Right kidney (tissue), 1 donor: ENCODE data around the gene FAM193A.
"Not testable (repeated sequence)": the region's sequence is repeated elsewhere in the genome, so short reads cannot be mapped to it uniquely, and the experiment has no call there.

Source experiments
- DNase-seq: peaks from one replicate; pipeline ENCODE4 v3.0.0-alpha.2; 2016

Gene FAM193A

DNA sequence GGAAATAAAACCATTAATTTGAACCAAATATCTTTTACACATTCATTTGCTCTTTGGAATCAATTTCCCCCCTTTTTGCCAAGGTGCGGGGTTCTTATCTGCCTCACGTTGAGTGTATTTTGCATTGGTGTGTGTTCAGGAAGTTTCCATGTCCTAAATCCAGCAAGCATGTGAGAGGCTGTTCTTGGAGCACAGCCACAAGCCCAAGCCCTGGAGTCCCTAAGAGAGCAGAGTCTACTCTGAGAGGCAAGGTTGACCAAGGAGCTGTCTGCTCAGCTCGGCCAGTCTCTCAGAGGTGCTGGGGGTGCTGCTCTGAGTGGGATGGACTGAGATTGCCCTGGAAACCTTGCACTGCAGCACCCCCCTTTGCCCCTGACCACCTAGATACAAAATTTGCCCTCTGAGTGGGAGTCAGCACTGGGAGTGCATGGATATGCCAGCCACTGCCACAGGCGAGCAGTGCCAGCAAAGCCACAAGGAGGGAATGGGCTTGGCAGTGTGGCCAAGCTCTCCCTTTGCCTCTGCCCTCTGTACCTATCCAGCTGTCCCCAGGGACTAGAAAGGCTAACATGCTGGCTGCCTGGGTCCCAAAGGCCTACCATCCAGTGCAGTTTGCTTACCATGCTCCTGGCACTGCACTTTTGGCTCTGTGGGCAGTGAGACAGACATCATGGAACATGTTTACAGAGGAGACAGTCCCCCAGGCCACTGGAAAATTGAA, 20.5 kb upstream of the FAM193A start:
- no peak for DNase-seq

GRCh38 chr4:2516635-2517034, 19.8 kb upstream of the FAM193A start:
- no peak for DNase-seq

- no peak for DNase-seq
These were observed 9.9 kb upstream of the FAM193A start for GRCh38 chr4:2526559-2526958.

- DNase-seq = no peak
These were observed 1.5 kb upstream of the FAM193A start for GRCh38 chr4:2534904-2535375.

- DNase-seq = peak; percentile 85
These were observed 863 bp upstream of the FAM193A start for GRCh38 chr4:2535376-2536192.

DNA sequence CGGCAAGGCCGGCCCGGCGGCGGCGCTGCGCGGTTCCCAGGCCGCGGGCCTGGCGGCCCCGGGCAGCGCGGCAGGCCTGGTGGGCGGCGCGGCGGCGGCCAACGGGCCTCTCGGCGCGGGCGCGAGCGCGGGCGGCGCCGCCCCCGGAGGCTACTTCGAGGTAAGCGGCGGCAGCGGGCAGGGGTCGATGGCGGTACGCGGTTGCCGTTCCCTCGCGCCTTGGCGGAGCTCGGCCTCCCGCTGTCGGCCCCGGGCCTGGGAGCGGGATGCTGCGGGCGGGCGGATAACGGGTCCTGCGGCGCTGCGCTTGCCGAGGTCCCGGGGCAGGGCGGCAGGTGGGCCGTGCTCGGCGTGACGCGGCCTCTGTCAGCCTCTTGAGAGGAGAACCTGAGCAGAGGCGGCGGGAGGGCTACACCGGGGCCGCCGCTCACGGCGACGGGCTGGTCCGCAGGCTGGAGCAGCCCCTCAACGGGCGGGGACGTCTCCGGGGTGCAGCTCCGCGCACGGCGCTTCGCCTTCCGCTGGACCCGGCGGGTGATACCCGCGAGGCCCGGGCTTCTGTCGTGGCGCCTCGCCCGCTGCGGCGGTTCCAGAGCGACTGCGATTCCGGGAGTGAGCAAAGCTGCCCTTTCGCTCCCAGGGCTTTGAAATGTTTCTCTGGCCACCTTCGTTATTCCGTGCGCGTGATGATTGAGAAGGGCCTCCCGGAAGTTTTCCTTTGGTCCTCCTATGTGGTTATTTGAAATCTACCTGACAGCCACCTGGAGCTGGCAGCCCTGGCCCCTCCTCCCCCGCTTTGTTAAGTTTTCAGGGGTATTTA, 774 bp downstream of the FAM193A start:
- DNase-seq = peak; percentile 90

DNA sequence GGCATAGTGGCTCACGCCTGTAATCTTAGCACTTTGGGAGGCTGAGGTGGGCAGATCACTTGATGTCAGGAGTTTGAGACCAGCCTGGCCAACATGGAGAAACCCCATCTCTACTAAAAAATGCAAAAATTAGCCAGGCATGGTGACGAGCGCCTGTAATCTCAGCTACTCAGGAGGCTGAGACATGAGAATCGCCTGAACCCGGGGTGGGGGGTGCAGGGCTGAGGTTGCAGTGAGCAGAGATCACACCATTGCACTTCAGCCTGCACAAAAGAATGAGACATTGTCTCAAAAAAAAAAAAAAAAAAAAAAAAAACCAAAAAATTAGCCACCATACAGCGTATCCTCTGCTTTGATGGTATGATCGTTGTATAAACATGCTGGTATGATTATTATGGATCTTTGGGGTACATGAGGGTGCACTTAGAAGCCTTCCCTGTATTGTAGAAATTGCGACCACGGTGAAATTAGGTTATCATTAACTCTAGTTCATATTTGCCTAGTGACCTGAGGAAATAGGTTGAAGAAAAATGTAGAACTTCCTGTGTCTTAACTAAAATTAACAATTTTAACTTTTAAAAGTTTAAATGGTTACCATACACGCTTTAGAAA, 7.2 kb downstream of the FAM193A start:
- DNase-seq = not testable (repeated sequence)

GRCh38 chr4:2545321-2546013, 9.0 kb downstream of the FAM193A start:
- no peak for DNase-seq

GRCh38 chr4:2546286-2546823, 9.9 kb downstream of the FAM193A start:
- no peak for DNase-seq

- not testable (repeated sequence) for DNase-seq
These were observed 10.7 kb downstream of the FAM193A start for GRCh38 chr4:2546961-2547691.

DNA sequence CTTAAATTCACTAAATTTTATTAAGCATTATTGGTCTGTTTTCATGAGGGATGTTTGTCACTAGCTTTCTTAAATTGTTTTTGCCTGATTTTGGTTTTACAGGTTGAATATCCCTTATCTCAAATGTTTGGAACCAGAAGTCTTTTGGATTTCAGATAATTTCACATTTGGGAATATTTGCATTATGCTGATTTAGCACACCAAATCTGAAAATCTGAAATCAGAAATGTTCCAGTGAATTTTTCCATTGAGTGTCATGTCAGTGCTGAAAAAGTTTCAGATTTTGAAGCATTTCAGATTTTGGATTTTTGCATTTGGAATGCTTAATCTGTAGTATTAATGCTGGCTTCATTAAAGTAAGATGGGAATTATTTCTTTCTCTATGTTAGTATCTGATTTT, 14.7 kb downstream of the FAM193A start:
- DNase-seq = no peak

GRCh38 chr4:2552806-2553205, 16.4 kb downstream of the FAM193A start:
- no peak for DNase-seq

DNA sequence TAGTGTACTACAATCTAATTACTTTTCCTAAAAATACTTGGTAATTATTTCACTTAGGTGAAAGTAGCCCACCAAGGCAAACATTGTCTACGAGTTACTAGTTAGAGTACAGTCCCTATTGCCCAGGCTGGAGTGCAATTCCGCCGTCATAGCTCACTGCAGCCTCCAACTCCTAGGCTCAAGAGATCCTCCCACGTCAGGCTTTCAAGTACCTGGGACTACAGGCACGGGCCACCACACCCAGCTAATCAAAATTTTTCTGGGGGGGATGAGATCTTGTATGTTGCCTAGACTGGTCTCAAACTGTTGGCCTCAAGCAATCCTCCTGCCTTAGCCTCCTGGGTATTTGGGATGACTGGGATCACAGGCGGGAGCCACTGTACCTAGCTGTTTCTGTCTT, 21.9 kb downstream of the FAM193A start:
- DNase-seq = no peak

GRCh38 chr4:2560167-2560566, 23.7 kb downstream of the FAM193A start:
- DNase-seq = no peak

- DNase-seq = no peak
These were observed 29.1 kb downstream of the FAM193A start for GRCh38 chr4:2565533-2565932.

DNA sequence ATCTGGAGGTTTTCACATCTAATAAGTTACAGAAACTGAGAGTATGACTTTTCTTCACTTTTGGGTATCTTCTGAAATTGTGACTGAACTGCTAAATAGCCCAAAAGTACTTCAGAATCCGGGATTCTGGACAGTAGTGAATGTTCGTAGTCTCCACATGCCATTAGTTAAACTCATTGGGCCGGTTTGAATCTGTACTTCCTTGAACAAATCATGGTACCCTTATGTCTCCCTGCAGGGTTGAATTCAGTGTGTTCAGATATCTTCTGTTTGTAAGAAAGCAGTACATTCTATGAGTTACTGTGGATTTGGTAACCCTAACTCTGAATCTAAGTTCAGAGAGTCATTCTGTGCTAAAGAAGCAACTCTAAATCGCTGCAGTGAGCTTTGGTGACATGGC, 33.6 kb downstream of the FAM193A start:
- DNase-seq = no peak

DNA sequence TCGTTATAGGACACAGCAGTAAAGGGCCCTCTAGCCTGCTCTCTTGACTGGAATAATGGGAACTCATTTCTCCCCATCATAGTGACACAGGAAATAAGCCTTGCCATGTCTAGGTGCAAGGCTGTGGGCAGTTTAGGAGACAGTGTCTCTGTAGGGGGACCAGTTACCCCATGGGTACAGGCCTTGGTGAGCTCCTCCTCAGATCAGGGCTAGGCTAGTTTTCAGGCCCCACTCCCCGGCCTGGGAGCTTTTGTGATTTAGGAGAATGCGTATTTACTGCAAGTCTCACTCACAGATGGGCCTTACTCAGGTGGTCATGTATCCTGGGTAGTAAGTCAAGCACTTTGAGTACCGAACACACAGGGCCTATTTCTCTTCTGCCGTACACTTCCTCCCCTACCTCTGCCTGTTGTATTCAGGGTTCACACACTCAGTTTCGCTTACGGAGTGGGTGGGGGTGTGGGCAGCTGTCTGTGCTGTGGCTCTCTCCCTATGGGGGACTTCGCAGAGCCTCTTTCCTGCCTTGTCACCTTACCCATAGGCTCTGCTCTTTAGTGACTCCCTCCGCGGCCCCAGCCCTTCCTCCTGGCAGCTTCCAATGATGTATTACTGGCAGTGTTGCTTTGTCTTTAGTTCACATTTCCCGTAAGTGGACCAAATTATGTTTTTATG, 34.2 kb downstream of the FAM193A start:
- no peak for DNase-seq

DNA sequence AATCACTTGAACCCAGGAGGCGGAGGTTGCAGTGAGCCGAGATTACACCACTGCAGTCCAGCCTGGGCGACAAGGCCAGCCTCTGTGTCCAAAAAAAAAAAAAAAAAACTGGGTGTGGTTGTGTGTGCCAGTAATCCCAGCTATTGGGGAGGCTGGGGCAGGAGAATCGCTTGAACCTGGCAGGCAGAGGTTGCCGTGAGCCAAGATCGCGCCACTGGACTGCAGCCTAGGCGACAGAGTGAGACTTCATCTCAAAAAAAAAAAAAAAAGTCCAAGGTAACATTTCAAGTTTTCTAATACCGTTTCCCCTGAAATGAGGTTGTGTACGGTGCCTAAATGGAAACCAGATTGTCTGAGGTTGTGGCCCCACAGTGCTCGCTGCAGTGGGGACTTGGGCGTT, 35.6 kb downstream of the FAM193A start:
- no peak for DNase-seq

GRCh38 chr4:2572866-2573265, 36.4 kb downstream of the FAM193A start:
- no peak for DNase-seq

DNA sequence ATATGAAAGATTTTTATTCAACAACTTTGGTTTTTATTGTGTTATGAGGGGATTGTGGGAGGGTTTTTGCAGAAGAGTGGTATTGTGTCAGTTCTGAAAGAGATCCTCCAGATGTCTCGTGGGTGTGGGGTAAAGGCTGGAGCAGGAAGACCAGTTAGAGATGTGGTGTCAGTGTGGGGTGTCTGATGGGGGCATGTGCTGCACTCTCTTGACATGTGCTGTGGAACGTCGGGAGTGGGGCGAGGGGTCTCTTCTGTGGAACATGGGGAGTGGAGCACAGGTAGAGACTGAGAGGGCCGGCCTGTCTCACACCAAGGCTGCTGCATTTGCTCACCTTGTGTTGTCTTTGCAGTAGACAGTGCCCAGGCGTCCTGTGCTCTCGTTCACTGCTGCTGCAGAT, 37.6 kb downstream of the FAM193A start:
- no peak for DNase-seq
